Hepatic stellate cell (primary cell): ENCODE measurements around the gene TMEM259.

ENCODE experiments used
- DNase-seq: peaks from one replicate; pipeline ENCODE4 v3.0.0; 2011; ENCODE audit warnings: low spot score

TMEM259 gene

GRCh38 chr19:986083-986482, 34.8 kb downstream of the TMEM259 start:
- DNase-seq: no peak

GRCh38 chr19:984165-984967, 36.6 kb downstream of the TMEM259 start, which contains the start of gene WDR18:
Gene WDR18 (plus strand): TSS chr19:984345. CDS start chr19:984354, 9 bp downstream.
- peak; percentile 100 for DNase-seq

GRCh38 chr19:982567-983170, 38.3 kb downstream of the TMEM259 start:
- peak; percentile 95 for DNase-seq

GRCh38 chr19:980133-980998, 40.6 kb downstream of the TMEM259 start:
- no peak for DNase-seq

GRCh38 chr19:979318-979741, 41.6 kb downstream of the TMEM259 start:
- no peak for DNase-seq

- no peak for DNase-seq
Observed at GRCh38 chr19:977058-977464, 43.9 kb downstream of the TMEM259 start.

GRCh38 chr19:976476-976875, 44.4 kb downstream of the TMEM259 start:
- no peak for DNase-seq

GRCh38 chr19:974564-975257, 46.2 kb downstream of the TMEM259 start:
- DNase-seq: no peak

GRCh38 chr19:973726-974563, 47.0 kb downstream of the TMEM259 start:
- no peak for DNase-seq

GRCh38 chr19:972281-972680, 48.6 kb downstream of the TMEM259 start:
- DNase-seq: no peak

GRCh38 chr19:971795-972194, 49.1 kb downstream of the TMEM259 start:
- no peak for DNase-seq

GRCh38 chr19:970695-971094, 50.2 kb downstream of the TMEM259 start:
- DNase-seq: no peak

- DNase-seq: no peak
Observed at GRCh38 chr19:966485-967088, 54.3 kb downstream of the TMEM259 start.

- no peak for DNase-seq
Observed at GRCh38 chr19:964761-965694, 55.9 kb downstream of the TMEM259 start.

GRCh38 chr19:964116-964520, 56.8 kb downstream of the TMEM259 start:
- no peak for DNase-seq

- no peak for DNase-seq
Observed at GRCh38 chr19:963486-963951, 57.4 kb downstream of the TMEM259 start.

- DNase-seq: no peak
Observed at GRCh38 chr19:962683-963400, 58.1 kb downstream of the TMEM259 start.

- DNase-seq: peak; percentile 87
Observed at GRCh38 chr19:961866-962620, 58.9 kb downstream of the TMEM259 start.
